DND-41 (cell line): ENCODE data around the gene SLC35G1.

Source experiments
- ATAC-seq: fragments of 200-7000 bp; cut with Tn5 transposase; 3 replicates; pipeline ENCODE4 v1.9.1; 2021; ENCODE audit warnings: low read depth; ENCODE audit not compliant: insufficient read depth
- DNase-seq: peaks from one replicate; pipeline ENCODE4 v3.0.0-alpha.2; 2020
- H2AFZ ChIP-seq: 2 replicates; pipeline ENCODE4 v1.6.0; 2012; ENCODE audit warnings: low read depth, low read length
- H3K27ac ChIP-seq: 2 replicates; pipeline ENCODE4 v1.5.1; 2012; ENCODE audit warnings: low read length, inconsistent platforms
- H3K27me3 ChIP-seq: fragments of 200-600 bp; sonication (generic); 2 replicates; pipeline ENCODE4 v1.6.0; 2012; ENCODE audit warnings: low read length, mild to moderate bottlenecking, inconsistent platforms; ENCODE audit not compliant: insufficient read depth, poor library complexity
- H3K36me3 ChIP-seq: 2 replicates; pipeline ENCODE4 v1.5.1; 2012; ENCODE audit warnings: low read length, inconsistent platforms; ENCODE audit not compliant: insufficient read depth
- H3K4me1 ChIP-seq: 2 replicates; pipeline ENCODE4 v1.5.1; 2012; ENCODE audit warnings: mild to moderate bottlenecking, low read length; ENCODE audit not compliant: insufficient read depth
- H3K4me2 ChIP-seq: 2 replicates; pipeline ENCODE4 v1.6.0; 2012; ENCODE audit warnings: mild to moderate bottlenecking, moderate library complexity, low read length, inconsistent platforms; ENCODE audit not compliant: insufficient read depth
- H3K4me3 ChIP-seq, 2 experiments: fragments of 200-600 bp in 1 of 2; shearing (Covaris generic) in 1 of 2; 2 replicates each; pipeline ENCODE4 v1.5.1; 2012 to 2016; ENCODE audit warnings: inconsistent platforms in 2 of 2, low read length in 2 of 2, mild to moderate bottlenecking in 2 of 2, low read depth in 1 of 2, moderate library complexity in 1 of 2
- H3K79me2 ChIP-seq: 2 replicates; pipeline ENCODE4 v1.6.0; 2012; ENCODE audit warnings: low read length, inconsistent platforms; ENCODE audit not compliant: insufficient read depth
- H3K9ac ChIP-seq: 2 replicates; pipeline ENCODE4 v1.6.0; 2012; ENCODE audit warnings: low read depth, mild to moderate bottlenecking, inconsistent platforms, low read length, moderate library complexity
- H3K9me3 ChIP-seq: 2 replicates; pipeline ENCODE4 v1.5.1; 2012; ENCODE audit warnings: low read length, moderate library complexity, mild to moderate bottlenecking, inconsistent platforms; ENCODE audit not compliant: insufficient read depth, severe bottlenecking
- H4K20me1 ChIP-seq: 2 replicates; pipeline ENCODE4 v1.6.0; 2012; ENCODE audit warnings: low read length; ENCODE audit not compliant: insufficient read depth
- CTCF ChIP-seq: IDR thresholded peaks from 2 replicates; pipeline ENCODE4 v1.5.1; 2012; ENCODE audit warnings: borderline replicate concordance, low read length, moderate library complexity, mild to moderate bottlenecking; ENCODE audit not compliant: poor library complexity, severe bottlenecking; ENCODE audit errors: extremely low read depth
- EZH2 ChIP-seq: IDR thresholded peaks from 3 replicates; pipeline ENCODE4 v1.6.1; 2012; ENCODE audit warnings: borderline replicate concordance, low read depth, mild to moderate bottlenecking, moderate library complexity, low read length, inconsistent platforms; ENCODE audit not compliant: severe bottlenecking

Gene SLC35G1

DNA sequence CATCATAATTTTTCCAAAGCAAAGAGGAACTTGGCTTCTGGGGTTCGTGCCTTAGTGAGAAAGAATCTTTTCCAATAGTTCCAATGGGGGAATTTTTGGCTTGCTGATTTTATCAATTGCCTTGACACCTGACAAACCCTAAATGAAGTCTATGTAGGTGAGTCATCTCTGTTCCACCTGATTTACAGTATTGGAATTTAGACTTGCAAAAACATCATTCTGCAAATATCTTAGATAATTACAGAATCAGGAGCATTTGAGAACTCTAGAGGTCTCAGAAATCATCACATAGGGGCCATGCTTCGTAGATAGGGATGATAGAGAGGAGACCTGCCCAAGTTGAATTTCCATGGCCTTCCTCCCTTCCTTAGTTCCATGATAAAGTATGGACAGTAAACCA is 9.3 kb downstream of the SLC35G1 start:
- Histone ChIP-seq H4K20me1 (no peaks in the 10 kb centered on the region), H3K9me3 (no peaks in the 10 kb centered on the region), H3K4me1 (no peaks in the 10 kb centered on the region), H3K4me2 (no peak overlapping the region), H3K4me3 (no peak overlapping the region), H2AFZ (no peak overlapping the region), H3K27me3 (peaks cover 10% of the 10 kb centered on the region), H3K9ac (no peak overlapping the region), H3K79me2 (no peaks in the 10 kb centered on the region), H3K27ac (no peak overlapping the region), H3K36me3 (no peaks in the 10 kb centered on the region)
- TF ChIP-seq EZH2 (no peak), CTCF (no peak)
- ATAC-seq (no peak), DNase-seq (no peak)

- Histone ChIP-seq H3K9me3 (no peaks in the 10 kb centered on the region), H3K4me1 (no peaks in the 10 kb centered on the region), H3K9ac (no peak overlapping the region), H3K36me3 (no peaks in the 10 kb centered on the region), H2AFZ (no peak overlapping the region), H3K79me2 (no peaks in the 10 kb centered on the region), H3K27me3 (peaks cover 12% of the 10 kb centered on the region), H3K4me2 (no peak overlapping the region), H4K20me1 (no peaks in the 10 kb centered on the region), H3K4me3 (no peak overlapping the region), H3K27ac (no peak overlapping the region)
- no peak for TF ChIP-seq CTCF
- TF ChIP-seq EZH2, result no peak
- DNase-seq (no peak), ATAC-seq (no peak)
Observed at GRCh38 chr10:93904901-93905300, 11.1 kb downstream of the SLC35G1 start.

DNA sequence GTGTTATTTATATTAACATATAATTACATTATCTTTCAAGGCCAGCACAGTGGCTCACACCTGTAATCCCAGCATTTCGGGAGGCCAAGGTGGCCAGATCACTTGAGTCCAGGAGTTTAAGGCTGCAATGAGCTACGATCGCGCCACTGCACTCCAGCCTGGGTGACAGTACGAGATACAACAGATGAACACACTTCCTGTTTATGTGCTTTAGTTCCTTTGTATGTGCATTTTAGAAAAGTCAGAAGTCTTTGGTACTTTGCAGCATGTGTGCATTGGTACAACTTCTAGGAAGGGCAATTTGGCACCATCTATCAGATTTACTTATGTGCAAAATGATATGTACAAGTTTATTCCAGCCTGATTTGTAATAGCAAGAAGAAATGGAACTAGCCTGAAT is 13.3 kb downstream of the SLC35G1 start:
- TF ChIP-seq CTCF (no peak), EZH2 (no peak)
- Histone ChIP-seq H3K9ac (no peak overlapping the region), H3K4me3 (no peak overlapping the region), H3K27ac (no peak overlapping the region), H3K9me3 (no peaks in the 10 kb centered on the region), H3K4me1 (no peaks in the 10 kb centered on the region), H3K27me3 (peaks cover 14% of the 10 kb centered on the region), H3K79me2 (no peaks in the 10 kb centered on the region), H3K4me2 (no peak overlapping the region), H3K36me3 (no peaks in the 10 kb centered on the region), H2AFZ (no peak overlapping the region), H4K20me1 (no peaks in the 10 kb centered on the region)
- ATAC-seq, result no peak
- DNase-seq, result no peak

DNA sequence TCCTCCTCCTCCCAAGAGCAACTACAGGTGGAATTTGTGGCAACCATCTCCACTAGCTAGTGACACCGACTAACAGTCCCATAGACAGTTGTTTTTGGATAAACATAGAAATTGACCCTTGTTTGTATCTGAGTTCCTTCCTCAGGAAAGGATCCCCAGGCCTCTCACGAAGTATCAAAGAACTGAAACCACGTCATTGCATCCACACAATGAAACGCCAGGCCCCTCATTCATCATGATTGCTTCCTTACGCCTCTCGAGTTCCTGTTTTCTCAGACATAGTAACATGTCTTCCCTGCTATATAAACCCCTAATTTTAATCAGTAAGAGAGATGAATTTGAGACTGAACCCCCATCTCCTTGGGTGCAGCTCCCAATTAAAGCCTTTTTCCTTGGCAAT is 18.1 kb downstream of the SLC35G1 start:
- no peak overlapping the region for H3K4me2 ChIP-seq
- H3K4me1 ChIP-seq, result no peaks in the 10 kb centered on the region
- H4K20me1 ChIP-seq, result no peaks in the 10 kb centered on the region
- no peaks in the 10 kb centered on the region for H3K36me3 ChIP-seq
- peaks cover 6% of the 10 kb centered on the region for H3K27me3 ChIP-seq
- no peak for DNase-seq
- H3K79me2 ChIP-seq, result no peaks in the 10 kb centered on the region
- no peak overlapping the region for H3K27ac ChIP-seq
- H3K9ac ChIP-seq, result no peak overlapping the region
- H2AFZ ChIP-seq, result no peak overlapping the region
- ATAC-seq, result no peak
- H3K4me3 ChIP-seq, result no peak overlapping the region
- TF ChIP-seq EZH2, result no peak
- no peaks in the 10 kb centered on the region for H3K9me3 ChIP-seq
